ENCODE results near the gene BEAN1. TPM values are rescaled to one million over a fixed set of nuclear protein-coding genes. Genes with fewer than 3 reads are reported as not detected.
A peak's percentile ranks its signal among the peaks of the same experiment; 100 is the strongest.

BEAN1 gene
- total and polyA plus RNA-seq, 12 donors, result 0.11 to 0.54 (median 0.18) TPM; not detected in 2

GRCh38 chr16:66406534-66407221 is 20.4 kb upstream of the BEAN1 start:
- DNase-seq, result peak; percentile 74 to 94 (median 87)
- no peaks in the 10 kb centered on the region for H3K9me3 ChIP-seq (replicated peaks in 1 of 3)
- peaks cover 3 to 17% of the 10 kb centered on the region in 2 donors for H3K4me1 ChIP-seq (replicated peaks in 1 of 2)
- 0 to 1% (median 0%) methylated on average over 13 to 35 of the region's 35 CpGs for WGBS, 4 donors
- H3K36me3 ChIP-seq (replicated peaks in 1 of 2), result no peaks in the 10 kb centered on the region
- H3K27ac ChIP-seq, result peak overlapping the region in 1 of 5 donors; percentile 54
- peak overlapping the region in 2 of 4 donors; percentile 20 to 59 for H3K4me3 ChIP-seq
- no peak for TF ChIP-seq POLR2A (IDR thresholded peaks at IDR 0.05)
- TF ChIP-seq, protein P1, sequence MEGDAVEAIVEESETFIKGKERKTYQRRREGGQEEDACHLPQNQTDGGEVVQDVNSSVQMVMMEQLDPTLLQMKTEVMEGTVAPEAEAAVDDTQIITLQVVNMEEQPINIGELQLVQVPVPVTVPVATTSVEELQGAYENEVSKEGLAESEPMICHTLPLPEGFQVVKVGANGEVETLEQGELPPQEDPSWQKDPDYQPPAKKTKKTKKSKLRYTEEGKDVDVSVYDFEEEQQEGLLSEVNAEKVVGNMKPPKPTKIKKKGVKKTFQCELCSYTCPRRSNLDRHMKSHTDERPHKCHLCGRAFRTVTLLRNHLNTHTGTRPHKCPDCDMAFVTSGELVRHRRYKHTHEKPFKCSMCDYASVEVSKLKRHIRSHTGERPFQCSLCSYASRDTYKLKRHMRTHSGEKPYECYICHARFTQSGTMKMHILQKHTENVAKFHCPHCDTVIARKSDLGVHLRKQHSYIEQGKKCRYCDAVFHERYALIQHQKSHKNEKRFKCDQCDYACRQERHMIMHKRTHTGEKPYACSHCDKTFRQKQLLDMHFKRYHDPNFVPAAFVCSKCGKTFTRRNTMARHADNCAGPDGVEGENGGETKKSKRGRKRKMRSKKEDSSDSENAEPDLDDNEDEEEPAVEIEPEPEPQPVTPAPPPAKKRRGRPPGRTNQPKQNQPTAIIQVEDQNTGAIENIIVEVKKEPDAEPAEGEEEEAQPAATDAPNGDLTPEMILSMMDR (IDR thresholded peaks at IDR 0.05), result peak; percentile 86 to 95 (median 92)
- intact Hi-C loops (cut with DNase I), result loop anchor here (5.0 to 10.0 kb wide), 4 partner anchors 76 to 458 kb away; partner anchors contain the start of gene CMTM3 (in 2 of the 2)
- no peaks in the 10 kb centered on the region for H3K27me3 ChIP-seq

DNA sequence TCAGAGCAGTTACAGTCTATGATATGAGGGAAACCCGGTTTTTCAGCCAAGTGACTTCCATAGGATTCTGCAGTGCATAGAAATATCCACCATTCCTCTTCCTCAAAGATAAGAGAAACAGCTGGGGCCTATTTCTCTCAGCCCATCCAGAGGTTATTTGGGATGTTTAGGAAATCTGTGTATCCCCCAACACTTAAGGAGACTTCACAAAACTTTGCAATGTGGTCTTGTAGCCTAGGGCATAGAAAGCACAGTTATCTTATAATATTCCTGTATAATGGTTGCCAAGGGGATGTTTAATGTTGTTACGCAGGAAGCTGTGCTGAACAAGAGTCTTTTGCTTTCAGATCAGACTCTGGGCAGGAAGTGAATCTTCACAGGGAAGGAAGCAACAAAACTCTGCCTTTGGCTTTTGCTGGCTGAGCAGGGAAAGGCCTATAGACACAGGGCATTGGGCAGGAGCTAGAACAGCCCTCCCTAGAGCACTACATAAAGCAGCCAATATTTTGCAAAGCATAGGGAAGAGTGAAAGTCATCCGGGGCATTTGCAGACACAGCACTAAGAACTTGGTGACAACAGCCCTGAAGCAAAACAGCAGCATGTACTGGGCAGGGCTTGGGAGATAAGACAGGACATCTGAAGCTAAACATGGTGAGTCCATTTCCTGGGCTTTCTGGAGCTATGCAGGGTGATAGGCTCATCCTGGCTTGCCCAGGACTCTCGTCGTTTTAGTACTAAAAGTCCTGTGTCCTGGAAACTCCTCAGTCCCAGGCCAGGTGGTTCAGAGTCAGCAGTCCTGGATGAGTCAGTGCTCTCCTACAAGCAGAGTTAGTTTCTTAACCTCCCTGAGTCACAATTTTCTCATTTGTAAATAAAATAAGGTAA is 18.7 kb upstream of the BEAN1 start:
- H3K27me3 ChIP-seq, result no peaks in the 10 kb centered on the region
- no peaks in the 10 kb centered on the region for H3K9me3 ChIP-seq (replicated peaks in 1 of 3)
- DNase-seq, result peak in 3 of 7 donors; percentile 29 to 58 (median 36)
- 46 to 62% (median 50%) methylated on average over 5 of the region's 5 CpGs for WGBS, 4 donors
- no peaks in the 10 kb centered on the region for H3K36me3 ChIP-seq (replicated peaks in 1 of 2)
- peaks cover 3 to 17% of the 10 kb centered on the region in 2 donors for H3K4me1 ChIP-seq (replicated peaks in 1 of 2)
- H3K27ac ChIP-seq, result peak overlapping the region in 3 of 5 donors; percentile 19 to 60 (median 53)
- intact Hi-C loops (cut with DNase I), result loop anchor here (5.0 to 10.0 kb wide), 4 partner anchors 74 to 456 kb away; partner anchors contain the start of gene CMTM3 (in 2 of the 2)
- no peak overlapping the region for H3K4me3 ChIP-seq
- no peak for TF ChIP-seq POLR2A (IDR thresholded peaks at IDR 0.05)
- TF ChIP-seq, protein P1 (IDR thresholded peaks at IDR 0.05), result no peak

- 63 to 76% (median 76%) methylated on average over 5 of the region's 5 CpGs for WGBS, 4 donors
- H3K27ac ChIP-seq, result no peak overlapping the region
- no peaks in the 10 kb centered on the region for H3K36me3 ChIP-seq (replicated peaks in 1 of 2)
- H3K27me3 ChIP-seq, result no peaks in the 10 kb centered on the region
- no peaks in the 10 kb centered on the region for H3K9me3 ChIP-seq (replicated peaks in 1 of 3)
- no peak overlapping the region for H3K4me3 ChIP-seq
- peaks cover 3 to 17% of the 10 kb centered on the region in 2 donors for H3K4me1 ChIP-seq (replicated peaks in 1 of 2)
- no peak for DNase-seq
- intact Hi-C loops (cut with DNase I), result loop anchor here (5.0 to 10.0 kb wide), 4 partner anchors 73 to 456 kb away; partner anchors contain the start of gene CMTM3 (in 2 of the 2)
- TF ChIP-seq POLR2A (IDR thresholded peaks at IDR 0.05), result no peak
- TF ChIP-seq, protein P1 (IDR thresholded peaks at IDR 0.05), result no peak
These were observed 17.9 kb upstream of the BEAN1 start for GRCh38 chr16:66409156-66409555.

GRCh38 chr16:66412182-66412581 is 14.9 kb upstream of the BEAN1 start:
- no peak overlapping the region for H3K27ac ChIP-seq
- intact Hi-C loops (cut with DNase I), result no loop called here

More at GRCh38 chr16:66412182-66412581, 14.9 kb upstream of the BEAN1 start:
- H3K36me3 ChIP-seq (replicated peaks in 1 of 2), result no peaks in the 10 kb centered on the region
- H3K9me3 ChIP-seq (replicated peaks in 1 of 3), result no peaks in the 10 kb centered on the region
- H3K4me1 ChIP-seq (replicated peaks in 1 of 2), result peaks cover 3 to 12% of the 10 kb centered on the region in 2 donors
- TF ChIP-seq, protein P1 (IDR thresholded peaks at IDR 0.05), result no peak
- TF ChIP-seq POLR2A (IDR thresholded peaks at IDR 0.05), result no peak
- no peaks in the 10 kb centered on the region for H3K27me3 ChIP-seq
- DNase-seq, result no peak
- H3K4me3 ChIP-seq, result no peak overlapping the region

All from adrenal gland (tissue), 12 donors.